GM19395 (cell line): ENCODE measurements around the gene CNTNAP2.
"Not testable (repeated sequence)": the region's sequence is repeated elsewhere in the genome, so short reads cannot be mapped to it uniquely, and the experiment has no call there.

Experiments
- ATAC-seq: cut with Tn5 transposase; IDR thresholded peaks from one replicate; pipeline ENCODE4 v1.9.1; 2021; ENCODE audit warnings: mild to moderate bottlenecking, moderate library complexity; ENCODE audit not compliant: unreplicated experiment

CNTNAP2 gene

GRCh38 chr7:147664541-147664940, 1547.9 kb downstream of the CNTNAP2 start:
- no peak for ATAC-seq

- ATAC-seq, result no peak
Observed at GRCh38 chr7:147670759-147671158, 1554.2 kb downstream of the CNTNAP2 start.

DNA sequence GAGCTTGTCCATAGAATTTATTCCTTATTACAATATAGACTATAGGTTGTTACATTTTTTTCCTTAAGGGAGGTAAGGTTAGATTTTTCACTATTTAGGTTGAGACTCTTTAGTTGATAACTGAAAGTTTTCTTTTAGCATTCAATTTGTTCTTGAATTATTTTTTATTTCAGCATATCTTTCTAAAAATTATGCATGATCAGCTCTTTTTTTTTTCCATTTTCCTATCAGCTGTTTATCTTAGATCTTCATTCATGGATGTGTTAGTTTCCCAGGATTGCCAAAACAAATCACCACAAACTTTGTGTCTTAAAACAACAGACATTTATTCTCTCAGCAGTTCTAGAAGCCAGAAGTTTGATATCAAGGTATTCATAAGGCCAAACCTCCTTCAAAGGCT, 1558.1 kb downstream of the CNTNAP2 start:
- no peak for ATAC-seq

GRCh38 chr7:147678943-147679342, 1562.3 kb downstream of the CNTNAP2 start:
- ATAC-seq, result no peak

- no peak for ATAC-seq
Observed at GRCh38 chr7:147681530-147681929, 1564.9 kb downstream of the CNTNAP2 start.

DNA sequence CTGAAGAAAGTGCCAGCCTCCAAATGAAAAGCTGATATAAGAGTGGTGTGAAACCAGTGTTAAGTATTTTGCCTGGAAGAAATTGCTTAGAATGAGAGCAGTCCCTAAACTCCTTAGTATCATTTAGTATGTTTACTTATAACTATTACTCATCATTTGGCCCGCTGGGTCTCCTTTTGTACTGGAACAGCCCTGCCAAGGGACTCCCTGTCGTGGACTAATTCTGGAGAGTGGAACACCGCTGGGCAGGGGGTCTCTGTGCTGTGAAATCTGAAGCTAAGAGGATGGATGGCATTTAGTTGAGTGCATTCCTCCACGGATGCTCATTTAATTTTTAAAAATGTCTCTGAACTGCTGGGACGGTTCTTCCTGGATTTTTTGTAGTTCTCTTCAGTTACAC, 1584.1 kb downstream of the CNTNAP2 start:
- no peak for ATAC-seq

DNA sequence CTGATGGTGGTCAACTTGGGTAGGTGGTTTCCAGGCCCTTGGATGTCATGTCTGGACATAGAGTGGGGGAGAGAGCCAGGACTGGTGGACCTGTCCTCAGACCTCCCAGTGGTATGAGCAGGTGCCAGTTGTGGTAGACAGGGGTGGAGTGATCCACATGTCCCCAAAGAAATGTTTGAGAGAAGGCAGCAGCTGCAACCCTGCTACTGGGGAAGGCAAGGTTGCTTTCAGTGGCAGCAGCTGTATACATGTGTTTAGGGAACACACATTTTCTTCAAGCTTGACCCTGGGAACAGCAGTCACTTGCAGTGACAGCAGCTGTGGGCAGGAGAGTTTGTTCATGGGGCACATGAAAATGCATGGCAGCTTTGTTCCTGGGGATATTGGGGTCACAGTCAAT, 1591.3 kb downstream of the CNTNAP2 start:
- ATAC-seq, result no peak

GRCh38 chr7:147708871-147709270, 1592.3 kb downstream of the CNTNAP2 start:
- ATAC-seq, result no peak

GRCh38 chr7:147711447-147711846, 1594.8 kb downstream of the CNTNAP2 start:
- no peak for ATAC-seq

DNA sequence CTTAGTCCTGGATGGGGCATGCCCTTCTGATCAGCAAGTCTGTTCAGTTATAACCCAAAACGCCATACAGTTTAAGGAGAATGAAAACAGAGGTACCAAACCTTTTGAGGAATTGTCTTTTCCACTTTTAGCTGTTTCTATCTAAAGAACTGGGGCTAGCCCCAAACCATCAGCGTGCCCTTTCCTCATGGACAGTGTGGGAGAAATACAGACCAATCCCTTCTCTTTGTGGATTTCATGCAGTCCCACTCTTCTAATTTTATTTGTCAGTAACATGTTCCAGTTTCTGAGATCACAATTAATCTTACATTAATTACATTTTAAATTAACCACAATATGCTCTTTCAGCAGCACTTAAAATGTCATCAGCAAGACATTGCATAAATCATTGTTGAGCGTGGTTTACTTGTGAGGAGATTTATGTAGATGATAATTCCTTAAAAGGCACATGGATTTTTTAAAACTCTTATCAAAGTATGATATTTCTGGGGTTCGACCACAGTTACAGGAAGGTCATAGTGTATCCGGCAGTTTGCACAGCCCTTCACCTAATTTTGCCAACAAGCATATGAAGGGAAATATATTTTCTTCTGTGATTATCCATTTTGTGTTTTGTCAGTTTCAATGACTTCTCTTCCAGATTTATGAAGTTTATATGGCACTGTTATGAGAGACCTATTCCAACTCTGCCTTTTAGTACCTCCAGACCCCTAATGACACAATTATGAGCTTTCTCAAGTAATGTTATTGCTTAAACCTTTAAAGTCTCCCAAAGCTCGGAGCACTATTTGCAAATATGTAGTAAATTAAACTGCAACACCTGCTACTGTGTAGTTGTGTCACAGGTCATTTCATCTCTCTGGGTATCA, 1605.6 kb downstream of the CNTNAP2 start:
- no peak for ATAC-seq

GRCh38 chr7:147723536-147723935, 1606.9 kb downstream of the CNTNAP2 start:
- ATAC-seq, result no peak

- ATAC-seq, result no peak
Observed at GRCh38 chr7:147731311-147731710, 1614.7 kb downstream of the CNTNAP2 start.

DNA sequence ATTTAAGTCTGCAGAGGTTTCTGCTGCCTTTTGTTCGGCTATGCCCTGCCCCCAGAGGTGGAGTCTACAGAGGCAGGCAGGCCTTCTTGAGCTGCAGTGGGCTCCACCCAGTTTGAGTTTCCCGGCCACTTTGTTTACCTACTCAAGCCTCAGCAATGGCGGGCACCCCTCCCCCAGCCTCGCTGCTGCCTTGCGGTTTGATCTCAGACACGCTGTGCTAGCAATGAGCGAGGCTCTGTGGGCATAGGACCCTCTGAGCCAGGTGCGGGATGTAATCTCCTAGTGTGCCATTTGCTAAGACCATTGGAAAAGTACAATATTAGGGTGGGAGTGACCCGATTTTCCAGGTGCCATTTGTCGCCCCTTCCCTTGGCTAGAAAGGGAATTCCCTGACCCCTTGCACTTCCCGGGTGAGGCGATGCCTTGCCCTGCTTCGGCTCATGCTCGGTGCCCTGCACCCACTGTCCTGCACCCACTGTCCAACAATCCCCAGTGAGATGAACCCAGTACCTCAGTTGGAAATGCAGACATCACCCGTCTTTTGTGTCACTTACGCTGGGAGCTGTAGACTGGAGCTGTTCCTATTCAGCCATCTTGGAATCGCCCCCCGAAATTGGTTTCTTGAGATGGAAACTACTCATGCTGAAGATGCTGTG, 1621.1 kb downstream of the CNTNAP2 start:
- not testable (repeated sequence) for ATAC-seq

DNA sequence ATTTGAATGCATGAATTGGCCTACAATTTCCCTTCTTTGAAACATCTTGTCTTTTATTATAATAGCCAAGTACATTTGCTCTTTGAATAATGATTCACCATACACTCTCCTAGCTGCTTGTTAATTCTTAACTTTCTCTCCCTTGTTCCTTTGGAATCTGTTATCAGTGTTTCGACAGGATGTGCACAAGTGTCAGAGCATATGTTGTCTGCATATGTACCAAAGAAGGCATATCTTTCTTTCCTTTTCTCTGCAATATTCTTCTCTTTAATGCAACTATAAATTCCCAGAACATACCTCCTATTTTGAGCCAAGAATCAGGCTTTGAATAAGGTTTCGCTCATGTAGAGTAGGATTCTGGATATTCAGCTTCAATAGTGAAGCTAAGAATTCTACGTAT, 1625.7 kb downstream of the CNTNAP2 start:
- ATAC-seq, result no peak

DNA sequence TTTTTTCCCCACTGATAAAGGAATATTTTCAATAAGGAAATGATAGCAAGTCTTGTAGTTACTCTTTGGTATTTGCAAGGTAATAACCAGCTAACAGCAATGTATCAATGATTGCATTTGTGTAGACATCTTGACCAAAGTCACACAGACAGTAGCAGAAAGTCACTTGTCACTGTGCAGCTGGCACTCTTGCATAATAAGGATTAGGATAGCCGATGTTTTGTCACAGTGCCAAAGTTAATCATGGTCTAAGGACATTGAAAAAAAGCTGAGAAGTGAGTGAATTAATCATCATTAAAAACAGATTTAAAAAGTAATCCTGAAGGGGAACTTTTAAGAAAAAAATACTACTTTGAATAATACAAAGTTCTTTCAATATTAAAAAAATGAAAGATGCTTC, 1639.7 kb downstream of the CNTNAP2 start:
- ATAC-seq, result no peak

DNA sequence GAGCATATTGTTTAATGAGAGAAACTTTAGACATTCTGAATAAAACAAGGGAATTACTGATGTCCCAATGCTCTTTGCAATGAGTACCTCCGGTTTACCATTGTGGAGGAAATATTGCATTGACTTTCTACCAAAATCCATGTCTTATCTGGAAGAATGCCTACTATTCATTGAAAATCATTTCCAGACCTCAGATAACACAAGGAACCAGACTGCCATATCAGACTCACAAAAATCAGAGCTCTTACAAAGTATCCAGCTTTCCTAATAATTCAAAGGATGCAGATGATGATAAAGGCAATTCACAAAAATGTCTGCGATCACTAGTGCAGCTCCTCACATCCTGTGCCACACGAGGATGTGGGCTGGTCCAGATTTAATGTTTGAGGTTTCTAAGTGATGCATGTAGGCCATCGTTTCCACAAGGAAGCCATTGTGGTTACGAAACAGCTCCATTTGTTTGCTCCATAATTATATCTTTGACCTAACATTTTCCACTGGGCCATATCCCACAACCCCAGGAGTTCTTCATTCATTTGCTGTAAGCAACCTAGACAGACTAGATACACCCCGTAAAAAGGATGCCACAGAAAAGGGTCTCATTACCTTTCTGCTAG, 1642.8 kb downstream of the CNTNAP2 start:
- ATAC-seq, result no peak

GRCh38 chr7:147765301-147765700, 1648.7 kb downstream of the CNTNAP2 start:
- ATAC-seq, result no peak

DNA sequence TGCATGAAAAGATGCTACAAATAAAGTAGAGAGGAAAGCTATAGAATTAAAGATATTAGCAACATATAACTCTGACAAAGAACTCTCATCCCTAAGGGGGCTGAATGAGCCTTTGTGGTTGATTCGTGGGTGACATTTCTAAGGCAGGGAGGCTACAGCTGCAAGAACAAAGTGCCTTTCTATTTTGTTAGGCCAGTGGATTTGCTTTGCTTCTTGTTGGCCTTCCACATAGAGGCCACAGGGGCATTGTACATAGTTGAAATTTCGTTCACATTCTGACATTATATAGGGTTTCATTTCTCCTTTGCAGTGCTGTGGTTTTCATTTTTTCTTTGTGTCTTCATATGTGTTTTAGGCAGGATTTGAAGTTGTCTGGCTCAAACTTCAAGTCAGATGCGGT, 1654.7 kb downstream of the CNTNAP2 start:
- ATAC-seq, result no peak

DNA sequence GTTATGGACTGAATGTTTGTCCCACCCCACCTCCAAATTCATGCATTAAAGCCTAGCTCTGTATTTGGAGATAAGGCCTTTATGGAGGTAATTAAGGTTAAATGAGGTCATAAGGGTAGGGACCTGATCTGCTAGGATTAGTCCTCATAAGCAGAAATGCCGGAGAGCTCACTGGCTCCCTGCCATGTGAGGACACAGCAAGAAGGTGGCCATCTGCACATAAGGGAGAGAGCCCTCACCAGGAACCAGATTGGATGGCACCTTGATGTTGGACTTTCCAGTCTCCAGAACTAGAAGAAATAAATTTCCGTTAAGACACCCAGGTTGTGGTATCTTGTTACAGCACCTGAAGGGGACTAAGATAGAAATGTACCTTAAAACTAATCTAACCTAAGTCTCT, 1657.9 kb downstream of the CNTNAP2 start:
- no peak for ATAC-seq

- no peak for ATAC-seq
Observed at GRCh38 chr7:147775516-147776284, 1659.1 kb downstream of the CNTNAP2 start.

DNA sequence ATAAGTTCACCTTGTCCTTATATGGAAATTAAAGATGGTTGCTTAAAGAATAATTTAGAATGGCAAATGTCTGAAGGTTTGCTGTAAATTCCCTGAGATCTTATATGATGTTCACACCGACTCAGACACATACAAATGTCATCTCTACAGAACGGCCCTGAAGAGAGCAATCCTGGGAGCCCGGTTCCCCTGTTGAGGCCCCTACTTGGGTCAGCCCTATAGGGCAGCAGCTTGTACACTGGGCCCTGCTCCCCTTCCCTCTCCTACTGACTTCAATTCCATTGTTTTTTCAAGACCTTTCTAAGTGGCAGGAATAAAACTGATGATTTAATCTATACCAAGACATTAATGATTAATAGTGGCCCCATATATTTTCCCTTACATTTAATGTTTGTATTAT, 1660.7 kb downstream of the CNTNAP2 start:
- no peak for ATAC-seq
